OCI-LY1 (cell line): Measurements from ENCODE around the gene GTF3A.

Experiments used
- H2AFZ ChIP-seq: fragments of 200-600 bp; sonication (generic), shearing (Covaris generic); 2 replicates; pipeline ENCODE4 v1.6.0; 2014; ENCODE audit warnings: antibody characterized with exemption, mild to moderate bottlenecking, low read length
- H3F3A ChIP-seq: fragments of 200-600 bp; sonication (generic), shearing (Covaris generic); 2 replicates; pipeline ENCODE4 v1.6.0; 2014; ENCODE audit warnings: mild to moderate bottlenecking, antibody characterized with exemption, low read length, moderate library complexity; ENCODE audit not compliant: insufficient read depth
- H3K27ac ChIP-seq: fragments of 200-600 bp; sonication (generic); 2 replicates; pipeline ENCODE4 v1.5.1; 2014; ENCODE audit warnings: low read length, mixed run types, mild to moderate bottlenecking, low read depth; ENCODE audit not compliant: poor library complexity, severe bottlenecking
- H3K27me3 ChIP-seq: fragments of 200-600 bp; sonication (generic); 2 replicates; pipeline ENCODE4 v1.6.0; 2014; ENCODE audit warnings: antibody characterized with exemption, mild to moderate bottlenecking, low read length, moderate library complexity; ENCODE audit not compliant: insufficient read depth
- H3K36me3 ChIP-seq: fragments of 200-600 bp; sonication (generic); 2 replicates; pipeline ENCODE4 v1.6.1; 2014; ENCODE audit warnings: mild to moderate bottlenecking, antibody characterized with exemption, low read length, moderate library complexity, mixed read lengths; ENCODE audit not compliant: insufficient read depth
- H3K4me1 ChIP-seq: fragments of 200-600 bp; sonication (generic); 2 replicates; pipeline ENCODE4 v1.5.1; 2014; ENCODE audit warnings: mild to moderate bottlenecking, low read length, moderate library complexity; ENCODE audit not compliant: insufficient read depth, severe bottlenecking
- H3K4me2 ChIP-seq: fragments of 200-600 bp; sonication (generic), shearing (Covaris generic); 2 replicates; pipeline ENCODE4 v1.6.1; 2014; ENCODE audit warnings: low read length
- H3K4me3 ChIP-seq: fragments of 200-600 bp; sonication (generic); 2 replicates; pipeline ENCODE4 v1.5.1; 2014; ENCODE audit warnings: low read length, low read depth, mild to moderate bottlenecking, mixed read lengths; ENCODE audit not compliant: poor library complexity, severe bottlenecking
- H3K79me2 ChIP-seq: fragments of 200-600 bp; shearing (Covaris generic); 2 replicates; pipeline ENCODE4 v1.6.1; 2016; ENCODE audit warnings: mixed run types, low read length, mixed read lengths; ENCODE audit not compliant: insufficient read depth
- H3K9ac ChIP-seq: fragments of 200-600 bp; sonication (generic), shearing (Covaris generic); 2 replicates; pipeline ENCODE4 v1.6.1; 2014; ENCODE audit warnings: mild to moderate bottlenecking, low read length, mixed read lengths
- H3K9me2 ChIP-seq: fragments of 200-600 bp; sonication (generic), shearing (Covaris generic); 2 replicates; pipeline ENCODE4 v1.6.1; 2014; ENCODE audit warnings: low read depth, mild to moderate bottlenecking, low read length, mixed read lengths
- H3K9me3 ChIP-seq: fragments of 200-600 bp; shearing (Covaris generic); 2 replicates; pipeline ENCODE4 v1.6.1; 2014; ENCODE audit warnings: low read length, mixed read lengths
- H4K20me1 ChIP-seq: fragments of 200-600 bp; sonication (generic), shearing (Covaris generic); 2 replicates; pipeline ENCODE4 v1.6.0; 2016; ENCODE audit warnings: mild to moderate bottlenecking, low read length; ENCODE audit not compliant: insufficient read depth
- CTCF ChIP-seq: fragments of 200-600 bp; sonication (generic), shearing (Covaris generic); IDR thresholded peaks from 2 replicates; pipeline ENCODE4 v1.5.1; 2017; ENCODE audit warnings: mild to moderate bottlenecking, antibody characterized with exemption, low read length, moderate library complexity, mixed read lengths
- EZH2 ChIP-seq: fragments of 200-600 bp; sonication (generic), shearing (Covaris generic); IDR thresholded peaks from 2 replicates; pipeline ENCODE4 v1.8.0; 2017; ENCODE audit warnings: borderline replicate concordance, mixed run types, mild to moderate bottlenecking, antibody characterized with exemption, low read length, moderate library complexity, mixed read lengths

GTF3A gene

GRCh38 chr13:27389891-27390290 lies 34.5 kb upstream of the GTF3A start:
- Histone ChIP-seq H3K4me2 (no peak overlapping the region), H3K36me3 (no peaks in the 10 kb centered on the region), H3K9ac (no peak overlapping the region), H3K9me2 (no peaks in the 10 kb centered on the region), H2AFZ (no peak overlapping the region), H4K20me1 (no peaks in the 10 kb centered on the region), H3K4me1 (no peaks in the 10 kb centered on the region), H3K79me2 (no peaks in the 10 kb centered on the region), H3K27ac (no peak overlapping the region), H3F3A (no peaks in the 10 kb centered on the region), H3K4me3 (no peak overlapping the region), H3K27me3 (no peaks in the 10 kb centered on the region; the same call in 1 of the 2 replicates), H3K9me3 (no peaks in the 10 kb centered on the region)
- TF ChIP-seq CTCF: no peak
- TF ChIP-seq EZH2: no peak

GRCh38 chr13:27391471-27391870 lies 32.9 kb upstream of the GTF3A start:
- Histone ChIP-seq H3K4me1 (no peaks in the 10 kb centered on the region), H3F3A (no peaks in the 10 kb centered on the region), H3K79me2 (no peaks in the 10 kb centered on the region), H3K9me2 (no peaks in the 10 kb centered on the region), H3K9me3 (no peaks in the 10 kb centered on the region), H3K4me3 (no peak overlapping the region), H4K20me1 (no peaks in the 10 kb centered on the region), H3K36me3 (no peaks in the 10 kb centered on the region), H3K9ac (no peak overlapping the region), H2AFZ (no peak overlapping the region), H3K27ac (no peak overlapping the region), H3K4me2 (no peak overlapping the region), H3K27me3 (no peaks in the 10 kb centered on the region; the same call in 1 of the 2 replicates)
- TF ChIP-seq EZH2 (no peak), CTCF (no peak)

- no peaks in the 10 kb centered on the region for H3K79me2 ChIP-seq
- no peaks in the 10 kb centered on the region; the same call in 1 of the 2 replicates for H3K27me3 ChIP-seq
- no peak for TF ChIP-seq CTCF
- TF ChIP-seq EZH2: no peak
- no peaks in the 10 kb centered on the region for H3F3A ChIP-seq
- no peak overlapping the region for H3K4me2 ChIP-seq
- H3K36me3 ChIP-seq: no peaks in the 10 kb centered on the region
- H3K9me2 ChIP-seq: no peaks in the 10 kb centered on the region
- H3K4me1 ChIP-seq: no peaks in the 10 kb centered on the region
- no peak overlapping the region for H3K27ac ChIP-seq
- H3K9ac ChIP-seq: no peak overlapping the region
- no peak overlapping the region for H3K4me3 ChIP-seq
- no peaks in the 10 kb centered on the region for H4K20me1 ChIP-seq
- H3K9me3 ChIP-seq: no peaks in the 10 kb centered on the region
- H2AFZ ChIP-seq: no peak overlapping the region
These were observed 31.3 kb upstream of the GTF3A start for GRCh38 chr13:27393101-27393500.
